Astrocyte (in vitro differentiated cells and primary cell): ENCODE measurements around the gene ACOX1.

ENCODE experiments used
- CTCF ChIP-seq: IDR thresholded peaks from 2 replicates; pipeline ENCODE4 v1.5.1; 2011; ENCODE audit warnings: low read depth, mild to moderate bottlenecking, inconsistent platforms, low read length, moderate library complexity; ENCODE audit not compliant: insufficient read depth
- EZH2 ChIP-seq: IDR thresholded peaks from 2 replicates; pipeline ENCODE4 v1.6.1; 2012; ENCODE audit warnings: mild to moderate bottlenecking, low read length, inconsistent platforms; ENCODE audit not compliant: insufficient read depth

DNA sequence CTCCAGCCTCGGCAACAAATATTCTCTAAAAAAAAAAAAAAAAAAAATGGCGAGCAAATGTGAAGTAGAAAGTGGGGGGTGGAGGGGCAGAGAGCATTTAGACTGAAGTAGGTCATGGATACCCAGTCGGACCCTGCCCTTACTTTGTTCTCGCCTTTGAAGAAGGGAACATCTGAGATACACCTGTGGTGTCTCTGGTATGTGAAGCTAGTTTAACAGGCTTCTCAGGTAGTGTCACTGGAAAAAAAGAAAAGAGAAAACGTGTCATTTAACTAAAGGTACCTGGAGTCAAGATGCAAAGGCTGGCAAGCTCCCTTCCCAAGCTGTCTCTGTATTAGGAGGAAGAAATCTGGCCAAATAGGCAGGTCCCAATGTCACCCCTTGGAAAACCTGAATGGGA, 46.1 kb downstream of the ACOX1 start:
- TF ChIP-seq CTCF (no peak), EZH2 (no peak)
